8988T (cell line): Measurements from ENCODE around the gene CDK12.
"Not testable (repeated sequence)": the region's sequence is repeated elsewhere in the genome, so short reads cannot be mapped to it uniquely, and the experiment has no call there.

ENCODE experiments used
- DNase-seq: peaks from one replicate; pipeline ENCODE4 v3.0.0; 2011

The CDK12 gene

DNA sequence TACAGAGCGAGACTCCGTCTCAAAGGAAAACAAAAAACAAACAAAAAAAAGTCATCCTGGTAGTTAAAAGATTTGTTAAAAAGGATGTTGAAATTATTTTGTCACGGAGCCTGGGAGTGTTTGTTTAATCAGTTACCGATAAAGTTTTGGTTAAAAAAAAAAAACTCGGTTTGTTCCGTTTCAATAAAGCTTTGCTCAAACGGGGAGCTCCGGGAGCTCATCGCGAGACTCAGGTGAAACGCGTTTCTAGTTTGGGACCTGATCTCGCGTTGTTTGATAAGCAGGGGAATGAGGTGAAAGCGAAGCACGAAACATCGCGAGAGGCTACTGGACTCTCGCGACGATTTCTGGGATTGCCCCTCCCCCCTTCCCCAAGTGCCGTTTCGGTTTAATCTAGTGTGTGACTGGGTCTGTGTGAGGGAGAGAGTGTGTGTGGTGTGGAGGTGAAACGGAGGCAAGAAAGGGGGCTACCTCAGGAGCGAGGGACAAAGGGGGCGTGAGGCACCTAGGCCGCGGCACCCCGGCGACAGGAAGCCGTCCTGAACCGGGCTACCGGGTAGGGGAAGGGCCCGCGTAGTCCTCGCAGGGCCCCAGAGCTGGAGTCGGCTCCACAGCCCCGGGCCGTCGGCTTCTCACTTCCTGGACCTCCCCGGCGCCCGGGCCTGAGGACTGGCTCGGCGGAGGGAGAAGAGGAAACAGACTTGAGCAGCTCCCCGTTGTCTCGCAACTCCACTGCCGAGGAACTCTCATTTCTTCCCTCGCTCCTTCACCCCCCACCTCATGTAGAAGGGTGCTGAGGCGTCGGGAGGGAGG lies at the start of gene CDK12:
Gene CDK12, plus strand, starts transcription at position 374 of the 813 bp plus-strand sequence. CDS start 586 bp downstream, outside the sequence.
- peak; percentile 71 for DNase-seq

DNA sequence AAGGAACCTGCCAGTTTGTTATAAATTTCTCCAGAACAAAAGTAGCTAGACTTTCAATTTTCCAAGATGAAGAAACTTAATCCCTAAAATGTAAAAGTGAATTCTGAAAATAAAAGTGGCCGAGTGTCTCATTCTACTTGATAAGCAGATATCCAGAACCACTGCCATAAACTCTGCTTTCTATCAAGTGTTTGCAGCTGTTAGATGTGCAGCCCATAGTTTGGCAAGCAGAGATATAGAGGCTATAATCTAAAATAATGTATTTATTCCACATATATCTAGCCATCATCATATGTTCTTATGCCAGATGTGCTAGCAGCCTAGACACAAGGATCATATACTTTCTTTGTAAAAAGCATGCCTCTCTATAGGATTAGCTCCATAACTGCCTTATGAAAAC lies 45.1 kb upstream of the CDK12 start:
- DNase-seq: no peak

DNA sequence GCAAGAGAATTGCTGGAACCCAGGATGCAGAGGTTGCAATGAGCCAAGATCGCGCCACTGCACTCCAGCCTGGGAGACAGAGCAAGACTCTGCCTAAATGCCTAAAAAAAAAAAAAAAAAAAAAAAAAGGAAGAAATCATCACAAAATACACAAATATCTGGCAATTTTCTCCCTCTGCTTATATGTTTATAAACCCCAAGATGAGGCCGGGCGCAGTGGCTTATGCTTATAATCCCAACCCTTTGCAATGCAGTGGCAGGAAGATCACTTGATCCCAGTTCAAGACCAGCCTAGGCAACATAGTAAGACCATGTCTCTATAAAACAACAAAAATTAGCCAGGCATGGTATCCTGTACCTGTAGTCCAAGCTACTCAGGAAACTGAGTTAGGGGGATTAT lies 31.7 kb upstream of the CDK12 start:
- DNase-seq: no peak

DNA sequence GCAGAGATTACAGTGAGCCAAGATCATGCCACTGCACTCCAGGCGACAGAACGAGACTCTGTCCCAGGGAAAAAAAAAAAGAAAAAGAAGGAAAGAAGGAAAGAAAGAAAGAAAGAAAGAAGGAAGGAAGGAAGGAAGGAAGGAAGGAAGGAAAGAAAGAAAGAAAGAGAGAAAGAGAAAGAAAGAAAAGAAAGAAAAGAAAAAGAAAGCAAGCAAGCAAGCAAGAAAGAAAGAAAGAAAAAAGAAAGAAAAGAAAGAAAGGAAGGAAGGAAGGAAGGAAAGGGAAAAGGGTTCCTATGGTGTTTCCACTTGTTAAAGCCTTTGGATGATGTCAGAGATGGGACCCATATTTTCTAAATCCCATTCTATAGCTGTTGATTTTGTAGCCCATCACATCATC lies 21.4 kb upstream of the CDK12 start:
- DNase-seq: not testable (repeated sequence)

DNA sequence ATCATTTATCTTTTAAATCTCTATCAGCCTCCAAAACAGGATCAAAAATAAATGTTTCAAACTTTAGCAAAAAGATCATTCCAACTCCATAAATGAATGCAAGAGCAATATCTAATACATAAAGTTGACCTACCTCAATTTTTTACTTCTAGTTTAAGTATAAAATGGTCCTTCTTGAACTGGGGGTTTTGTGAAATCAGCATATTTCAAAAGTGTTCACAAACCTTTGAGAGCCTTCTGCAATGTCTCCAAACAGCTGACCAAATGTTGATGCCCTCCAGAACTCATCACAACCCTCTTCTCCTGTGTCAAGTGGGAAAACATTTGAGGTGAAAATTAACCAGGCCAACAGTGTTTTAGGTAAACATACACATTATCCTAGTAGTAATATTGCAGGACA lies 18.0 kb upstream of the CDK12 start:
- DNase-seq: no peak

DNA sequence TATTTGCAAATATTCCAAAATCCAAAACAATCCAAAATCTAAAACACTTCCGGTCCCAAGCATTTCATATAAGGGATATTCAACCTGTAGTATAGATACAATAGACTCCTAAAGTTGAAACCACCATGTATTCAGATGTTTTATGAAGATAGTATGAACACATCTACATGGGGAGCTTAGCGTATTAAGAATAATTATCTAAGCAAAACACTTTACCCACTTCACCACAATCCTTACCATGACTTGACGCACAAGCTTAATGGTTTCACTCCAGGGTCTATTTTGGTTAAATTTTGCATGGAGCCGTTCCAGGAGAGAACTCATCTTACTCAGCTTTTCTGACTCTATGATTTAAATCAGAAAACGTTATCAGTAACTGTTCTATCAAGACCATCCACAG lies 13.7 kb upstream of the CDK12 start:
- DNase-seq: no peak

DNA sequence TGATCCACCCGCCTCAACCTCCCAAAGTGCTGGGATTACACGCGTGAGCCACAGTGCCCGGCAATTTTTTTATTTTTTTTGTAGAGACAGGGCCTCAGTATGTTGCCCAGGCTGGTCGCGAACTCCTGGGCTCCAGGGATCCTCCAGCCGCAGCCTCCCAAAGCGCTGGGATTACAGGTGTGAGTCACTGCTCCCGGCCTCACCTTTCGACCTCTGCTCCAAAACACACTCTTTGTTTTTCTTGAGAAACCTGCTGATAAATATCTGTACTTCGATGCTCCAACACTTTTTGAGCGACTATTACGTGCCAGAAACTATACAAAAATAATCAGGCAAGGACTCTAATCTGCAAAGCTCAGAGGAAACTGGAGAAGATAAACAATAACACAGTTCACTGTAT lies 11.2 kb upstream of the CDK12 start:
- DNase-seq: no peak

DNA sequence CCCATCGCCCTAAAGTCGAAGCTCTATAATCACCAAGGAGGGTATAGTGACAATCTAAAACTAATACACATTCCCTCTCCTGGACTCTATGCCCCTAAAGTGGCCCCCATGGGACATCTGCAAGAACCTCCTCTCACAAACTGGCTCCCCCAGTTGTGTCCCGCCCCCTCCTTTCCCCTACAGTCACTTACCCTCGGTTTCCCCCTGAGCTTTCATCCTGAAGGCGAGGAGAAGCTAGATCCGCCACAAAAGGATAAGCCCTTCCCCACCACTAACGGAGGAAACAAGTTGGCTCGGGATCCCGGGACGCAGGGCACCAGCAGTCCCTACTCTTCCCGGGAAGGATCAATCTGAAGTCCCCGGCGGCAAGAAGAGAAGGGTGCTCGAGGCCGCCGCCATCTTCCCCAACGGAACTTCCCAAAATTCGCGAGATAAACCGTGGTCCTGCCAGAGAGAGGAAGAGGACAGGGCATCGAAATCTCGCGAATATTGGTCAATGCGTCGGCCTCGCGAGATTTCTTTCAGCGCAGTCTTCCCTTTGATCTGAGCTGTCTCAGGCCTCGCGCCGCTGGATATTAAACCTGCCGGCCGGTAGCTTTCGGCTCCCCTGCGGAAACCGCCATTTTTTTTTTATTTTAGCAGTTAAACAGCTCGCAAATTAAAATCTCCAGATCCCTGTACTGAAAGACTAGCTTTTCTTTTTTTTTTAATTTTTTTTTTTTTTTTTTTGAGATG lies 10.3 kb upstream of the CDK12 start, which contains the start of gene MED1:
Gene MED1, minus strand, starts transcription at position 417 of the 735 bp plus-strand sequence. Its CDS starts 201 bp downstream, at position 216.
- DNase-seq: peak; percentile 64

DNA sequence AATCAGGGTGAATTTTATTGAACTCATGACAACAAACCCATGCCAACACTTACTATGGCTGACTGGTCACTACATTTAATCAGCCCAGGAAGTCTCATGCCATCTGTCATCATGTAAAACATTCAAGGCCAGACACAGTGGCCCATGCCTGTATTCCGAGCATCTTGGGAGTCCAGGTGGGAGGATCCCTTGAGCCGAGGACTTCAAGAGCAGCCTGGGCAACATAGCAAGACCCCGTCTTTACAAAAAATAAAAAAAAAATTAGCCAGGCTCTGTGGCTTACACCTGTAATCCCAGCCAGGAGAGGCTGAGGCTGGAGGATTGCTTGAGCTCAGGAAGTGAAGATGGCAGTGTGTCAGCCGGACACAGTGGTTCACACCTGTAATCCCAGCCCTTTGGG lies 5.4 kb upstream of the CDK12 start:
- no peak for DNase-seq

DNA sequence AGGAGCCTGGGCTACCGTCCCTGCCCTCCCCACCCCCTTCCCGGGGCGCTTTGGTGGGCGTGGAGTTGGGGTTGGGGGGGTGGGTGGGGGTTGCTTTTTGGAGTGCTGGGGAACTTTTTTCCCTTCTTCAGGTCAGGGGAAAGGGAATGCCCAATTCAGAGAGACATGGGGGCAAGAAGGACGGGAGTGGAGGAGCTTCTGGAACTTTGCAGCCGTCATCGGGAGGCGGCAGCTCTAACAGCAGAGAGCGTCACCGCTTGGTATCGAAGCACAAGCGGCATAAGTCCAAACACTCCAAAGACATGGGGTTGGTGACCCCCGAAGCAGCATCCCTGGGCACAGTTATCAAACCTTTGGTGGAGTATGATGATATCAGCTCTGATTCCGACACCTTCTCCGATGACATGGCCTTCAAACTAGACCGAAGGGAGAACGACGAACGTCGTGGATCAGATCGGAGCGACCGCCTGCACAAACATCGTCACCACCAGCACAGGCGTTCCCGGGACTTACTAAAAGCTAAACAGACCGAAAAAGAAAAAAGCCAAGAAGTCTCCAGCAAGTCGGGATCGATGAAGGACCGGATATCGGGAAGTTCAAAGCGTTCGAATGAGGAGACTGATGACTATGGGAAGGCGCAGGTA lies 762 bp downstream of the CDK12 start:
- no peak for DNase-seq

DNA sequence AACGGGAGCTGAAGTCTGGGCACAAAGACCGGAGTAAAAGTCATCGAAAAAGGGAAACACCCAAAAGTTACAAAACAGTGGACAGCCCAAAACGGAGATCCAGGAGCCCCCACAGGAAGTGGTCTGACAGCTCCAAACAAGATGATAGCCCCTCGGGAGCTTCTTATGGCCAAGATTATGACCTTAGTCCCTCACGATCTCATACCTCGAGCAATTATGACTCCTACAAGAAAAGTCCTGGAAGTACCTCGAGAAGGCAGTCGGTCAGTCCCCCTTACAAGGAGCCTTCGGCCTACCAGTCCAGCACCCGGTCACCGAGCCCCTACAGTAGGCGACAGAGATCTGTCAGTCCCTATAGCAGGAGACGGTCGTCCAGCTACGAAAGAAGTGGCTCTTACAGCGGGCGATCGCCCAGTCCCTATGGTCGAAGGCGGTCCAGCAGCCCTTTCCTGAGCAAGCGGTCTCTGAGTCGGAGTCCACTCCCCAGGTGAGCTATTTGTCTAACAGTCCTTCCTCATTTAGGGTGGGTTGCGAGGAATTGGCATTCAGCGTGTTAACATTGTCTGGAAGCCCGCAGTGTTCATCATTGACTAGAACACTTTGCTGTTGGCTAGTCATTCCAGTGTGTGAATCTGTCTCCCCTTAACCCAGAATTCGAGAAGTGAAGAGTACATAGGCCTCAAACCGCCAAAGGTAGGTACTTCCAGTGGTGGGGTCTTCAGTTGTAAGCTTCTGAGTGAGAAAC lies 1.5 kb downstream of the CDK12 start:
- DNase-seq: no peak

DNA sequence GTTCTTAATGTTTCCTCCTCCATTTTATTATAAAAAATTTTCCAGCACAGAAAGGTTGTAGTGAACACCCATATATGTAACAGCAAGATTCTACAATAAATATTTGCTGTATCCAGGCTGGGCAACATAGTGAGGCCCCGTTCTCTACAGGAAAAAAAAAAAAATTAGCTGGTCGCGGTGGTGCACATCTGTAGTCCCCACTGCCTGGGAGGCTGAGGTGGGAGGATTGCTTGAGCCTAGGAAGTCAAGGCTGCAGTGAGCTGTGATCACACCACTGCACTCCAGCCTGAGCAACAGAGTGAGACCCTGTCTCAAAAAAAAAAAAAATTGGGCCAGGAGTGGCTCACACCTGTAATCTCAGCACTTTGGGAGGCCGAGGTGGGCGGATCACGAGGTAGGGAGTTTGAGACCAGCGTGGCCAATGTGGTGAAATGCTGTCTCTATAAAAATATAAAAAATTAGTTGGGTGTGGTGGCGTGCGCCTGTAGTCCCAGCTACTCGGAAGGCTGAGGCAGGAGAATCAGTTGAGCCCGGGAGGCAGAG lies 3.4 kb downstream of the CDK12 start:
- not testable (repeated sequence) for DNase-seq

DNA sequence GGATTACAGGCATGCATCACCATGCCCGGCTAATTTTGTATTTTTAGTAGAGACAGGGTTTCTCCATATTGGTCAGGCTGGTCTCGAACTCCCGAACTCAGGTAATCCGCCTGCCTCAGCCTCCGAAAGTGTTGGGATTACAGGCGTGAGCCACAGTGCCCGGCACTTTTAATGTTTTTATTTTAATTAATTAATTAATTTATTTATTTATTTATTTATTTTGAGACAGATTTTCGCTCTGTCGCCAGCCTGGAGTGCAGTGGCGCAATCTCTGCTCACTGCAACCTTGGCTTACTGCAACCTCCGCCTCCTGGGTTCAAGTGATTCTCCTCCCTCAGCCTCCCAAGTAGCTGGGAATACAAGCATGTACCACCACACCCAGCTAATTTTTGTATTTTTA lies 7.3 kb downstream of the CDK12 start:
- DNase-seq: not testable (repeated sequence)

DNA sequence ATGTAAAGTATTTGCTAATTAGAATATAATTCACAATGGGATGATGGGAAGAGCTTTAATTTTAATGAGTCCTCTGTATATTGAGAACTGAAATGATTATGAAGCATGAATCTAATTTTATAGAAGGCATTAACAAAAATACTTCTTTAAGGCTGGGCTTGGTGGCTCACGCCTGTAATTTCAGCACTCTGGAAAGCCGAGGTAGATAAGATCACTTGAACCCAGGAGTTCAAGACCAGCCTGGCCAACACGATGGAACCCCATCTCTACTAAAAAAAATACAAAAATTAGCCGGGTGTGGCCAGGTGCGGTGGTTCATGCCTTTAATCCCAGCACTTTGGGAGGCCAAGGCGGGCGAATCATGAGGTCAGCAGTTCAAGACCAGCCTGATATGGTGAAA lies 12.0 kb downstream of the CDK12 start:
- DNase-seq: no peak

DNA sequence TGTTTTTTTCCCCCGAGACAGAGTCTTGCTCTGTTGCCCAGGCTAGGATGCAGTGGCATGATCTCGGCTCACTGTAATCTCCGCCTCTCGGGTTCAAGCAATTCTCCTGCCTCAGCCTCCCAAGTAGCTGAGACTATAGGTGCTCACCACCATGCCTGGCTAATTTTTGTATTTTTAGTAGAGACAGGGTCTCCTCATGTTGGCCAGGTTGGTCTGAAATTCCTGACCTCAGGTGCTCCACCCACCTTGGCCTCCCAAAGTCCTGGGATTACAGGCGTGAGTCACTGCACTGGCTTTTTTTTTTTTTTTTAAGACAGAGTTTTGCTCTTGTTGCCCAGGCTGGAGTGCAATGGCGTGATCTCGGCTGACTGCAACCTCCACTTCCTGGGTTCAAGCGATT lies 18.3 kb downstream of the CDK12 start:
- not testable (repeated sequence) for DNase-seq

DNA sequence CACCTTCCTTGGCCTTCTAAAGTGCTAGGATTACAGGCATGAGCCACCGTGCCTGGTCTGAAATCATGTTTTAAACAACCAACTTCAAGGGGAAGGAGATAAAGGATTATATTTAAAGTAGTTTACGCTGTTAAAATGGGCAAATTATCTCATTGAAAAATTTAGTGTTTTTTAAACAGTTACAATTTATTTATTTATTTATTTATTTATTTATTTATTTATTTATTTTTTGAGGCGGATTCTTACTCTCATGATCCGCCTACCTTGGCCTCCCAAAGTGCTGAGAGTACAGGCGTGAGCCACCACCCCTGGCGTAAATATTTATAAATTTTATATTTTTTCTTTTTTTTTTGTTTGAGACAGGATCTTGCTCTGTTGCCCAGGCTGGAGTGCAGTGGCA lies 22.2 kb downstream of the CDK12 start:
- DNase-seq: no peak

DNA sequence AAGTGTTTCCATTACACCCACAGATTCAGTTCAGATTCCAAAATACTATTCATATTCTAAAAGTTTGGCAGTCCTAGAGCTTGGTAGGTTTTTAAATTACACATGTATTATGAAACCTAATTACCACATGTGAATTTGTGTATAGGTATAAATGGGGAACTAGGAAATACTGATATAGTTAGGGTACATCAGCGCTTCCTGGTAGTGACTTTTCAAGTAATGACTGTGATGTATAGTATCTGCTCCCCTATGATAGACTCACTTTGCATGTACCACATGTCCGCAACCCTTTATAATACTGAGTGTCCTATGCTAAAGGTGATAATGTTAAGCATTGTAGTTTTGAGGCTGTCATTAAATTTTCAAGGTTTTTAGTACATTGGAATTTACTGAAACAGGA lies 22.9 kb downstream of the CDK12 start:
- DNase-seq: no peak

DNA sequence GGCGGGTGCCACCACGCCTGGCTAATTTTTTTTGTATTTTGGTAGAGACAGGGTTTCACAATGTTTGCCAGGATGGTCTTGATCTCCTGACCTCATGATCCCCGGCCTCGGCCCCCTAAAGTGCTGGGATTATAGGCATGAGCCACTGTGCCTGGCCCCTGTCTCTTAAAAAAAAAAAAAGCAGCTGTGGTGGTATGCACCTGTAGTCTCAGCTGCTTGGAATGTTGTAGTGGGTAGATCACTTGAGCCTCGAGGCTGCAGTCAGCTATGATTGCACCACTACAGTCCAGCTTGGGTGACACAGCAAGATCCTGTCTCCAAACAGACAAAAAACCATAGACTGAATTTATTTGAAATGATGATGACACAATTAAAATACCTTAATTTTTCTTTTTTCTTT lies 24.3 kb downstream of the CDK12 start:
- no peak for DNase-seq

DNA sequence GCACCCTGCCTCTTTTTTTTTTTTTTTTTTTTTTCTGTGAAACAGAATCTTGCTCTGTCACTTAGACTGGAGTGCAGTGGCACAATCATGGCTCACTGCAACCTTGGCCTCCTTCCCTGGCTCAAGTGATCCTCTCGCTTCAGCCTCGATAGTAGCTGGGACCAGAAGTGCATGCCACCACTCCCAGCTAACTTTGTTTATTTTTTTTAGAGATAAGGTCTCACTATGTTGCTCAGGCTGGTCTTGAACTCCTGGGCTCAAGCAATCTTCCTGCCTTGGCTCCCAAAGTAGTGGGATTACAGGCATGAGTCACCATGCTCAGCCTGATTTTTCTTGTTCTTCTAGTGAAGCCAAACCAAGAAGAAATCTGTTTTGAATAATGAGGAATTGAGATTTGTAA lies 25.0 kb downstream of the CDK12 start:
- DNase-seq: no peak

DNA sequence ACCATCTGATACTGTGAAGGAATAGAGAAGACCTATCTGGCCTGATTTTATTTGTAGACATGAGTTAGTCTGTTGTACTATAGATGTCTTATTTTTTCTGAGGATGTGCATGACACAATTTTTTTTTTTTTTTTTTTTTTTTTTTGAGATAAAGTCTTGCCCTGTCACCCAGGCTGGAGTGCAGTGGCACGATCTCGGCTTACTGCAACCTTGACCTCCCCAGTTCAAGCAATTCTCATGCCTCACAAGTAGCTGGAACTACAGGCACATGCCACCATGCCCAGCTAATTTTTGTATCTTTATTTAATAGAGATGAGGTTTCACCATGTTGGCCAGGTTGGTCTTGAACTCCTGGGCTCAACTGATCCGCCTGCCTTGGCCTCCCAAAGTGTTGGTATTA lies 26.2 kb downstream of the CDK12 start:
- not testable (repeated sequence) for DNase-seq

DNA sequence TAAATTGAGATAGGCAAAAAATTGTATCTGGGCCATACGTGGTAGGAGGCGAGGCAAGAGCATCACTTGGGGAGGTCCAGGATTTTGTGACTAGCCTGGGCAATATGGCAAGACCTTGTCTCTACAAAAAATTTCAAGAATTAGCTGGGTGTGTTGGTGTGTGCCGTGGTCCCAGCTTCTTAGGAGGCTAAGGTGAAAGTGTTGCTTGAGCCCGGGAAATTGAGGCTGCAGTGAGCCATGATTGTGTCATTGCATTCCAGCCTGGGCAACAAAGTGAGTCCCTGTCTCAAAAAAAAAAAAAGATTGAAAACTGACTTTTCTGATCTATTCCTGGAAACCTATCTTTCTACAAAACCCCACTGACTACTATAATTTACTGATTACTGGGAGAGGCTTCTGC lies 26.7 kb downstream of the CDK12 start:
- no peak for DNase-seq

DNA sequence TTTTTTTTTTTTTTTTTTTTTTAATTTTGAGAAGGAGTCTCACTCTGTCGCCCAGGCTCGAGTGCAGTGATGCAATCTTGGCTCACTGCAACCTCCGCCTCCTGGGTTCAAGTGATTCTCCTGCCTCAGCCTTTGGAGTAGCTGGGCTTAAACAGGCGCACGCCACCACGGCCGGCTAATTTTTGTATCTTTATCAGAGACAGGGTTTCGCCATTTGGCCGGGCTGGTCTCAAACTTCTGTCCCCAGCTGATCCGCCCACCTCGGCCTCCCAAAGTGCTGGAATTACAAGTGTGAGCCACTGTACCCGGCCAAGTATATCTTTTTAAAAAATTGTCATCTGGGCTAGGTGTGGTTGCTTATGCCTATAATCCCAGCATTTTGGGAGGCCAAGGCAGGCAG lies 35.6 kb downstream of the CDK12 start:
- not testable (repeated sequence) for DNase-seq

DNA sequence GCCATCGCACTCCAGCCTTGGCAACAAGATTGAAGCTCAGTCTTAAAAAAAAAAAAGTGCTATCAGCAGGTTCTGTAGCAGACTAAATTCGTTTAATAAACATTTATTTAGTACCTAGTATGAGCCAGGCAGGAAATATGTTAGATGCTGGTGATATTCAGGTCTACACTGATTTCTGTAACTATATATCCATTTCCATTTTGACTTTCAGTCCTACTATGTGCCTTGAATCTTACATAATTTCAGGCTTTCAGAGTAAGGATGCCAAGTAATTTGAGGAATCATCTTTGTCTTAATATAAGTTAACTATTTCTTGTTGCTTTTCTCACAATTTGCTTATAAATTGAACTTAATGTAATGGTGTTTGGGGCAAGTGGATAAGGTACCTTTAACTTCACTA lies 46.2 kb downstream of the CDK12 start:
- DNase-seq: no peak
